T-helper 9 cell (primary cell): Measurements from ENCODE around the gene MYO7A.

Experiments
- DNase-seq: peaks from one replicate; pipeline ENCODE4 v3.0.0-alpha.2; 2020

Gene MYO7A

DNA sequence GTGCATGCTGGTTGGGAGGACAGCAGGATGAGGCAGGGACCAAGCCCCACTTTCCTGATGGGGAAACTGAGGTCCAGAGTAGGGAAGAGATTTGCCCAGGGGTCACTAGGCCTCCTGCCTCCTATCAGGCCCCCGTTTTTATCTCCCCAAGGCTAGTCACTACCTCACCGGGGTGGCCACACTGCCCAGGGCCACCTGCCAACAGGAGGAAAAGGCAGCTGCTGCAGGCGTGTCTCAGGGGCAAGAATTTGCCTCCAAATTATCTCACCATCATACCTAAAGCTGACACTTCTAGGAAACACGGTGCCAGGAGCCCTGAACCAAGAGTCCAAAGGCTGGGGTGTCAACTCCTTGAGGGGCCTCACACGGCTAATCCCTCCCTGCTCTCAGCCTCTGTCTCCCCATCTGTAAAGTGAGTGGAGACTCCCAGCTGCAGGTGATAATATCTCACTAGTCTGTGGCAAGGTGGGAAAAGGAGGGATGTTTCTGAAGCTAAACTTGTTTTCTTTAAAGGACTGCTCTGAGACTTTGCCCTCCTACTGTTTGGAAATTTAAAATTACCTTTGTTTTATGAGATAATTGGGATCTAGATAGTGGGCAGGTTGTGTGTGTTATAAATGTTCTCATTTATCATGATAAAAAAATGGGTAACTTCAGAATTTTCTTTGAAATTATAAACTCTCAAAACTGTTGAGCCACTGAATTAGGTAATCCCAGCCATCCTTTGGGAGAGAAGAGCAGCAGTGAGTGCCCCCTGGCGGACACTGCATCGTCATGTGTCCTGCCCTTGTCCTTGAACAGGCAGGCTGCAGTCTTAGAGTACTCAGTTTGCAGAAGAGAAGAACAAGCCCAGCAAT is 60.0 kb downstream of the MYO7A start:
- peak; percentile 53 for DNase-seq

DNA sequence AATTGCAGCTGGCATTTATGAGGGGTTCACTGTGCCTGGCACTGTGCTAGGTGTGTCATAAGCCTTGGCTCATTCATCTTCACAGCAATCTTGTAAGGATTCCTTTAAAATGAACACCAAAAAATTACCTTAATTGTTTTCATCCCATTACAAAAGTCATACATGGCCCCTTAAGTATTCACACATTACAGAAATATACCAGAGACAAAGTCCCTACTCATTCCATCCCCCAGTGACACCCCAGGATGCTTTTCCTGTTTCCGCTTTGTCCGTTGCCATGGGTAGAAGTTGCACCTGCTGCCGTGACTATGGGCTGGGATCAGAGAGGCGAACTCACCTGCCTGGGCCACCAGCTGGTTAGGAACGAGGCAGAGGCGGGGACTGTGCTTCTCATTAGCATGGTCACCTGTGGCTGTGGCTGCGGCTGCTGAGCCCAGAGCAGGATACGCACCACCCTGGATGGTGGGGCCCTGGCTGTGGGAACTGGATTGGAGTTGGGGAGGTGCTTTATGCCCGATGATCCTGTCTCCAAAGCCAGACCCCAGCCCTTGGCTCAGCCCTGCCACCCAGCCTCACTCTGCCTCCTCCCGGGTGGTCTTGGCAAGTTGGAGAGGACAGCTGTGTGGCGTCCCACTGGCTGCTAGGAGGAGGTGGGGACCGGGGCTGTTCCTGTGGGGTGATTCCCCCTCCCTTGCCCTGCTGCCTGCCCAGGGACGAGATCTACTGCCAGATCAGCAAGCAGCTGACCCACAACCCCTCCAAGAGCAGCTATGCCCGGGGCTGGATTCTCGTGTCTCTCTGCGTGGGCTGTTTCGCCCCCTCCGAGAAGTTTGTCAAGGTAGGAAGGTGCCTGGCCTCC is 60.8 kb downstream of the MYO7A start:
- DNase-seq = no peak

DNA sequence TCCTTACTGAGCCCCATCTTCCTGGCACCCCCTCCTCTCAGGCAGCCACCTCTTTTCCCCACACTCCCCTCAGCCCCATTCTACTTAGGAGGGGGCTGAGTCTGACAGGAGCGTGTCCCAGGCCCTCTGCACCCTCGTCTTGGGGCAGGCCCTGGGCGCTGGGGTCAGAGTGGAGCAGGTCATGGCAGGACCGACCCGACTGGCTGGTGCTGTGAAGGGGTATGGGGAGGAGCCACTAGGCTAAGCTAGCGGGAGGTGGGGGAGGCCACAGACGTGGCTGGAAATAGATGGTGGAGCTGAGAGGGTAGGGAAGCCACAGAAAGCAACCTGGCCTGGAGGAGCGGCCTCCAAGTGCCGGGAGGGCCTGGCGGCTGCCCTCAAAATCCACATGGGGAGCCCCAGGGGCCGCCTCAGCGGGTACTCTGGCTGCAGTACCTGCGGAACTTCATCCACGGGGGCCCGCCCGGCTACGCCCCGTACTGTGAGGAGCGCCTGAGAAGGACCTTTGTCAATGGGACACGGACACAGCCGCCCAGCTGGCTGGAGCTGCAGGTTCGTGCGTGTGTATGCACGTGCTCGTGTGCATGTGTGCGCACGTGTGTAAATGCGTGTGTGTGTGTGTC is 61.7 kb downstream of the MYO7A start:
- no peak for DNase-seq

DNA sequence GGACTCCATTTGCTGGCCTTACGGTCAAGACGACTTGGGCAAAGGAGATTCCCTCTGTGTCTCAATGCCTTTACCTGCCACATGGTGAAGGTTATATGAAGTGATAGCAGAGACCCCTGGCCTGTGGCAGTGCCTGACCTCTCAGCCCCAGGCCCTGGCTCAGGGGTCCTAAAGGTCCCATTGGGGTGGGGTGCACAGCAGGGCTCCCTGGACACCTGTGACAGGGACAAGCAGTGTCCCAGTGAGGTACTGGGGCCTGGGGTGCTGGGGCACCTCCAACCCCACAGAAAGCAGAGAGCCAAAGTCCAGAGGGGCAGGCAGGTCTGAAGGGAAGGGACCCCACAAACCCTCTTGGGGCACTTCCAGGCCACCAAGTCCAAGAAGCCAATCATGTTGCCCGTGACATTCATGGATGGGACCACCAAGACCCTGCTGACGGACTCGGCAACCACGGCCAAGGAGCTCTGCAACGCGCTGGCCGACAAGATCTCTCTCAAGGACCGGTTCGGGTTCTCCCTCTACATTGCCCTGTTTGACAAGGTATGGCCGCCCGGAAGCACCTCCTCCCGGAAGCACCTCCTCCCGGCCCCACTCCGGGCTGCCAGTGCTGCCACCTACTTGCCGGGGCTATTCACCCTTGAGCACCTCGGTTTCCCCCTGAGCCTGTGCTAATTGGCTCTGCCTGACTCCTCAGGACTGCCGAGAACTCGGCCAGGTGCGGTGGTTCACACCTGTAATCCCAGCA is 62.5 kb downstream of the MYO7A start:
- no peak for DNase-seq

DNA sequence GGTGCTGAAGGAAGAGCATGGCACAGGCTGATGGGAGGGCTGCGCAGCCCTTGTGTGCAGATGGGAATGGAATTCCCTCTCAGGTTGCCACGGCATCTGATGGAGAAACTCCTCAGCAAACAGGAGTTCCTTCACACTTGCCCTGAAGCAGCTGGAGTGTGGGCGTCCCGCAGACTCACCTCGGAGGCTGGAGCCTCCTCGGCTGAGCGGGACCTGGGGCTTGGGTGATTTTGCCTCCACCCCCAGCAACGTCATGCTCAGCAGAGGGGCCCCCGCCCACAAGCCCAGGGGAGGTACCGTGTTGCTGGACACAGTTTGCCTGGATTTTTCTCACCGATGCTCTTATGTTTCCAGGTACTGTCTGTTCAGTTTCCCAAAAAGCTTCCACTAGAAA is 63.4 kb downstream of the MYO7A start:
- DNase-seq = no peak

DNA sequence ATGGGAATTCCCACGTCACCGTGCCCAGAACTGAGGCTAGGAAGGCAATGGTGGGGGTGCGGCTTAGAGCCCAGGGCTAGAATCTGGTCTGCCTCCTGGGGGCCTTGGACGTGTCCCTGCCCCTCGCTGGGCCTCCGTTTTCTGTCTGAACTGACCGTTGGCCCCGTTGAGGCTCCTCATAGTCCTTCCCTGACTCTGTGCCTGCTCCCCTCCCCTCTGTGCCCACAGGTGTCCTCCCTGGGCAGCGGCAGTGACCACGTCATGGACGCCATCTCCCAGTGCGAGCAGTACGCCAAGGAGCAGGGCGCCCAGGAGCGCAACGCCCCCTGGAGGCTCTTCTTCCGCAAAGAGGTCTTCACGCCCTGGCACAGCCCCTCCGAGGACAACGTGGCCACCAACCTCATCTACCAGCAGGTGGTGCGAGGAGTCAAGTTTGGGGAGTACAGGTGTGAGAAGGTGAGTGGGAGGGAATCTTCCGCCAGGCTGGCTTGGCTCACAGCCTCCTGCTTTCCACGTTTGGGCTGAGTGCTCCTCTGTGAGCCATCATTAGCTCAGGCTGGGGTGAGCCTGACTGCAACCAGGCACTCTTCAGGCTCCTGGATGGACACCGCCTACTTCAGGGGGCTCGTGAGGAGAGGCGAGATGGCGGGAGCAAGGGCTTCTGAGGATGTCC is 63.9 kb downstream of the MYO7A start:
- DNase-seq = no peak

DNA sequence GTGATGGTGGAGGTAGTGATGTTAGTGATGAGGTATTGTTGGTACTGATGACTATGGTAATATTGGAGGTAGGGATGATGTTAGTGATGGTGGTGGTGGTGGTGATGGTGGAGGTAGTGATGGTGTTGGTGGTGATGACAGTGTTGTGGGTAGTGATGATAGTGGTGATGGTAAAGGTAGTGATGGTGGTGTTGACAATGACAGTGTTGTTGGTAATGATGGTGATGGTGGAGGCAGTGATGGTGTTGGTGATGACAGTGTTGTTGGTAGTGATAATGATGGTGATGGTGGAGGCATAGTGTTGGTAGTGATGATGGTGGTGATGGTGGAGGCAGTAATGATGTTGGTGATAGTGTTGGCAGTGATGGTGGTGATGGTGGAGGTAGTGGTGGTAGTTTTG is 65.1 kb downstream of the MYO7A start:
- no peak for DNase-seq

DNA sequence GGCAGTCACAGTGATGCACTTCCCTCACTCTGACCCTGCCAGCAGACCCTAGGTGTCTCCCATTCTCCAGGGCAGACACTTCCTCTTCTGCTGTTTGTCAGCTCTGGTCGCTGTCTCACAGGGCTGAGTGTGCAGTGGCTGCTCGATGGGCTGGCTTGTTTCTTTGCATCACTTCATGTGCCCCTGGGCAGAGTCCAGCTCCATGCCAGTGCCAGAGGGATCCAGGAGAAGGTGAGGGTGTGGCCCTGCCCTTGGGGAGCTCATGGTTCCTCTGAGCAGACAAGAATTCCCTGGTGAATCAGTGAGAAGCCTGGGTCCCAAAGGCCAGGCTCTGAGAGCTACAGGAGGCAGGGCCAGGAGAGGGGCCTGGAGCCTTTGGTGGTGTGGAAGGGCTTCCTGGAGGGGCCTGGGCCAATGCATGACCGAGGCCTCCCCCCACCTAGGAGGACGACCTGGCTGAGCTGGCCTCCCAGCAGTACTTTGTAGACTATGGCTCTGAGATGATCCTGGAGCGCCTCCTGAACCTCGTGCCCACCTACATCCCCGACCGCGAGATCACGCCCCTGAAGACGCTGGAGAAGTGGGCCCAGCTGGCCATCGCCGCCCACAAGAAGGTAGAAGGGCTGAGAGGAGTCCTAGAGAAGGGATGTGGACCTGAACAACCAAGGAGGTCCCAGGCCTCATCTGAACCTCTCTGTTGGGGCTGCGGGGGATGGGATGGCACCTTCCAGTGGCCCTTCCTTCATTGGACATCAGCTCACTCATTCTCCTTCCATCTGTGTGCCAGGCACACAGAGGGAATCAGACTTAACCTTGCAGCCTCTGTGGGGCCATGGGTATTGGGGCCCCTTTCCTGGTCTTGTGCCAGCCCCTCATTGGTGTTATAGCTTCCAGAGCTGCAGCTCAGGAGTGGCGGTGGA is 66.1 kb downstream of the MYO7A start:
- DNase-seq = no peak

DNA sequence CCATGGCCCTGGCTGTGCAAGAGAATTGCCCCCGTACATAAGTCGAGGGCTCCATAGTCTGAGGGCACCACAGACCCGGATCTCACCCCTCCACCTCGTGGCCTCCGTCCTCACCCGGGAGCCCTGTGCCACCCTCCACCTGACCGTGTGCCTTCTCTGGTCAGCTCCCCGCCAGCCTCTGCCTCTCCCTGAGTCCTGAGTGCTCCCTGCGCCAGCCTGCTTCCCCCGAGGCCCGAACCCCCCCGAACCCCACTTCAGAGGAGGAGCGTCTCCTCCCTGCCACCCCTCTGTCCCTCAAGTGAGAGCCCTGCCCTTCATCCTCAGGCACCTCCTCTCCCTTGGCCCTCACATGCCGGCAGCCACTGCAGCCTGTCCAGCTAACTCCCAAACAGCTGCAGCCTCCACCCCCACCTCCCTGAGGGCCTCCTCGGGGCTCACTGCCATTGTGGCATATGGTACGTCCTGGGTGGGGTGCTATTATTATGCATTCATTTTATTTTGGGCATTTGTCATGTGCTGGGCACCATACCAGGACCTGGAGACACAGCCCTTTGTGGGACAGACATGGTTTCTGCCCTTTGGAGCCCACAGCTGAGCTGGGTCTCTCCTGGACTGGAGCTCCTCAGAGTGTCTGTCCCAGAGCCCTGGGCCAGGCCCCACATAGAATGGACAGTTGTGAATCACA is 67.2 kb downstream of the MYO7A start:
- DNase-seq = no peak

DNA sequence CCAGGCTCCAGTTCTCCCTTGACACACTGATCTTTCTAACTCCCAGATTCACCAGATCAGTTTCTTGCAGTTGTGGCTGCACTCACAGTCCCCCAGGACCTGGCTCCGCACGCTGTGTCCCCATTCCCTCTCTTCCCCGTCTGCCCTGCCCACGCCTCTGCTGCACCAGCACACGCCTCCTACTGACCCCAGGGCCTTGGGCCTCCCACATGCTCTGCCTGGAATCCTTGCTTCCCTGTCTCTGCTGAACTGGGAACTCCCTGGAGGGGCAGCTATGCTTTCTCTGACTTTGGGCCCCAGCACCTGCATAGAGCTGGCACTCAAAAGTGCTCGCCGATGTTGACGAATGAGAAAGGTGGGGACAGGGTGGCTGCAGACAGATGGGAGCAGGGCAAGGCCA is 68.9 kb downstream of the MYO7A start:
- no peak for DNase-seq

DNA sequence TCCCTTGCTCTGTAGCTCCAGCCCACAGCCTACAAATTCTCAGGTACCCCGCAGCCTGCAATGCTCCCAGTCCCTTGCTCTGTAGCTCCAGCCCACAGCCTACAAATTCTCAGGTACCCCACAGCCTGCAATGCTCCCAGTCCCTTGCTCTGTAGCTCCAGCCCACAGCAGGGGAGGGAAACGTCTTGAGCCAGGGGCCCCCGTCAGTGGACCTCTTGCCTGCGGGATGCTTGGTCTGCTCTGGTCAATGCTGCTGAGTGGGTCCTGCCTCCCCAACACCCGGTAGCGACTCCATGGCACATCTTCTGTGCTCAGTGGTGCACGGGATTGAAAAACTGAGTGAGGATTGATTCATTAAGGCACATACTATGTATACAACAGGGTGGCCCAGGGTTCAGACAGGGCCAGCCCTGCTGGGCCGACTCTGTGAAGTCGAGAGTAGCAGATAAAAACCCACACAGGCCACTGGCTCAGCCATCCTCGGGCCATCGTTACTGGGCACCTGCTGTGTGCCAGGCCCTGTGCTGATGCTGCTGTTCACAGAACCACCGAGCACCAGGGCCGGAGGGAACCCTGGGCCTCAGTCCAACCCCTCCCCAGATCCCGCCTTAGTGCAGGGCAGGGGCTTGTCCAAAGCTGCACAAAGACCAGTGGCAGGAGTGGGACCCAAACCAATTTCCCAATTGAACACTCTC is 69.7 kb downstream of the MYO7A start:
- no peak for DNase-seq

DNA sequence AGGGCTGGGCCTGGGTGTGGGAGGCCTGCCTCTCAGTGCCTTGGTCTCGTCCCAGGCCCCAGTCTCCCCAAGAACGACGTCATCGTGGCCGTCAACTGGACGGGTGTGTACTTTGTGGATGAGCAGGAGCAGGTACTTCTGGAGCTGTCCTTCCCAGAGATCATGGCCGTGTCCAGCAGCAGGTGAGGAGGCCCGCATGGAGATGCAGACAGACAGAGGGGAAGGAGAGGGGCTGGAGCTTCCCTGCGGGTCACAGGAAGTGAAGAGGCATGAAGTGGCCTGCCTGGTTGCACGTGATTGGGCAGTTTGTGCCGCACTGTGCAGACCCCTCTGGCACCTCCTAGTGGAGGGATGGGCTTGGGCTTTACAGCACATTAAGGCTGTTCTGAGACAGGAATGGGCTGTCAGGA is 70.4 kb downstream of the MYO7A start:
- DNase-seq = no peak

DNA sequence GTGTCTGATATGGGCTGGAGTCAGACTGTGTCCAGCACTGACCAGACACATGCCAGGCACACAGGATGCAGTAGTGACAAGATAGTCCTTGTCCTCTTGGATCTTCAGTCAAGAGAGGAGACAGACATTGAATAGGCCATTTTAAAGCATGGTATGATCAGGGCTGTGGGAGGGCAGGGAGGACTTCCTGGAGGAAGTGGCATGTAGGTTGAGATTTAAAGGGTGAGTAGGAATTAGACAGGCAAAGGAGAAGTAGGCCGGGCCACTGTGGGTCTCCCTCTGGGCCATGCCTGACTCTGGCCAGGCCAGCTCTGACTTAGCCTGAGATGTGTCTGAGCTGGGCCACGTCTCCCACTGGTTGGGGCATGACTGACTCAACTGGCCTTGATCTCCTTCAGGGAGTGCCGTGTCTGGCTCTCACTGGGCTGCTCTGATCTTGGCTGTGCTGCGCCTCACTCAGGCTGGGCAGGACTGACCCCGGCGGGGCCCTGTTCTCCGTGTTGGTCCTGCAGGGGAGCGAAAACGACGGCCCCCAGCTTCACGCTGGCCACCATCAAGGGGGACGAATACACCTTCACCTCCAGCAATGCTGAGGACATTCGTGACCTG is 71.2 kb downstream of the MYO7A start:
- no peak for DNase-seq

DNA sequence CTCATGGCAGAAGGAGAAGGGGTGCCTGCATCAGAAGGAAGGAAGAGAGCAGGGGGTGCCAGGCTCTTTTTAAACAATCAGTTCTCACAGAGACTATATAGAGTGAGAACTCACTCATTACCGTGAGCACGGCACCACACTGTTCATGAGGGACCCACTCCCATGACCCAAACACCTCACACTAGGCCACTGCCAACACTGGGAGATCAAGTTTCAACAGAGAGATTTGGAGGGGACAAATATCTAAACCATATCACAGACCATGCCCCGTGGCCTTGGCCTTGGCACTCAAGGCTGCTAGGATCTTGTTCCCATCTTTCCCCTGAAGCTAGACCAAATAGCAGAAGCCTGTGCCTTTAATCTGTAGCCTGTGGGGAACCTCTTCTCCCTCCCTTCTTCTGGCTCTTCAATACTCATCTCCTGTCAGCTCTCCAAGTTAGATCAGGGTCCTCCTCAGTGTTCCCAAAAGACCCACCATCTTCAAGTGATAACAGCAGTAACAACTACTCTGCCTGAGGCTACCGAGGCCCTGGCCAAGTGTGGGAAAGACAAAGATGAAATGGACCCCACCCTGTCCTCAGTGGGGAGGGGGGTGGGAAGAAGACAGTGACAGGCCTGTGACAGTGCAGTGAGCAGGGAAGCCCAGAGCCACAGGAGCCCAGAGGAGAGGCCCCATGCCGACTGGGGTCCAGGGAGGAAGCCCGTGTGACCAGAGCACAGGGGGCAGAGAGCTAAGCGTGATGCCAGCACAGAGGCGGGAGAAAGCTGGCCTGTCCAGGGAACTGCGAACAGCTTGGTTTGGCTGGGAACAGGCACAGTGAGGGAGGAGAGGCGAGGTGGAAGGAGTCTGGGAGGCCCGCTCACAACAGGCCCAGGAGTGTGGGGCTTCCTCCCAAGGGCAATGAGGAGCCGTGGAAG is 72.6 kb downstream of the MYO7A start:
- DNase-seq = no peak

DNA sequence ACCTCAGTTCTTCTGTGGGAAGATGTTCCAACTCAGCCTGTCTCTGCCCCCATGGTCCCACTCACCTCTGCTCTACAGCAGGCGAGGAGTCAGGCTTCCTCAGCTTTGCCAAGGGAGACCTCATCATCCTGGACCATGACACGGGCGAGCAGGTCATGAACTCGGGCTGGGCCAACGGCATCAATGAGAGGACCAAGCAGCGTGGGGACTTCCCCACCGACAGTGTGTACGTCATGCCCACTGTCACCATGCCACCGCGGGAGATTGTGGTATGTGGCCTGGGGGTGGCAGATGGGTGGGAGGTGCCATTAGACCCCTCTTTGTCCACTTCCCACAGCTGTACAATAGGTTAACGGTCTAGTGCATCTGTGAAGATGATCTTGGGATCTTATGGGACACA is 73.3 kb downstream of the MYO7A start:
- no peak for DNase-seq

DNA sequence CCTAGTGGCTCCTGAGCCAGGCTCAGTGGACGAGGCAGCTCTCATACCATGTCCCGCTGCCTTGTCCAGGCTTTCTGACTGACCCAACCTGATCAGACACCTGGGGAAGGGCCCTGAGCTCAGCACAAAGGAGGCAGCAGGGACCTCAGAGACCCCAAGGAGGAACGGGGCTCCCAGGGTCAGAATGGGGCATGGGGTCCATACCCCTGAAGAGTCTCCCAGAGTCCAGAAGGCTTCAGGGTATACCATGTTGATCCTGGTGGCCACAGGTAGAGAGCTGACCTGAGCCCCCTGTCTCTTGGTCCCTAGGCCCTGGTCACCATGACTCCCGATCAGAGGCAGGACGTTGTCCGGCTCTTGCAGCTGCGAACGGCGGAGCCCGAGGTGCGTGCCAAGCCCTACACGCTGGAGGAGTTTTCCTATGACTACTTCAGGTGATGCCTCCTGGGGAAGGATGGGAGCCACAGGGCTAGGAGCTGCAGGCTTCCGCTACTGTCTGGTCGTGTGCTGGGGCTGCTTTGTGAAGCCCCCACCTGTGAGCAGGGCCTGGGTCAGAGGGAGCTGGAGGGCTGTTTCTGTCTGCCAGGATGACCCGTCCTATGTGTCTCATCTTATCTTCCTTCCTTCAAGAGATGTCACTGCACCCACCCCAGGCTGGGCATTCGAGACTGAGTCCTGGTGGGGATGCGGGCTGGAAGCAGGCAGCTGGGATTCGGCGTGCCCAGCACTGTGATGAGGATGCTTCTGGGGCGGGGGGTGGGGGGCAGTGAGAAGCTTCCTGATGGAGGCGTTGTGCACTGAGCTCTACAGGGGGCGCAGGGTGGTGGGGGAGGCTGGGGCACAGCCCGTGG is 74.2 kb downstream of the MYO7A start:
- DNase-seq = no peak
